B cell (primary cell): Measurements from ENCODE around the gene MREG.

Source experiments
- CTCF ChIP-seq: fragments of 200-600 bp; IDR thresholded peaks from one replicate; pipeline ENCODE4 v1.8.0; 2022; ENCODE audit warnings: antibody characterized with exemption, mild to moderate bottlenecking
- EZH2 ChIP-seq: IDR thresholded peaks from 2 replicates; pipeline ENCODE4 v1.6.1; 2012; ENCODE audit warnings: borderline replicate concordance, low read depth, mild to moderate bottlenecking, moderate library complexity, low read length; ENCODE audit not compliant: insufficient read depth, poor library complexity, severe bottlenecking

GRCh38 chr2:216012830-216013079 is 596 bp downstream of the MREG start:
- TF ChIP-seq CTCF: no peak
- TF ChIP-seq EZH2: no peak
